Type B pancreatic cell (in vitro differentiated cells): ENCODE results near the gene PPARA. TPM values are rescaled to one million over a fixed set of nuclear protein-coding genes. Genes with fewer than 3 reads are reported as not detected.
A peak's percentile ranks its signal among the peaks of the same experiment; 100 is the strongest.

Source experiments
- DNase-seq: peaks from one replicate; pipeline ENCODE4 v3.0.0; 2021; ENCODE audit warnings: mixed read lengths; ENCODE audit not compliant: unreplicated experiment; ENCODE audit errors: extremely low spot score
- H3K27ac Mint-ChIP-seq: 2 replicates; pipeline ENCODE4 v1.8.0; 2021; ENCODE audit warnings: mild to moderate bottlenecking, mixed read lengths
- H3K27me3 Mint-ChIP-seq: 2 replicates; pipeline ENCODE4 v1.8.0; 2021; ENCODE audit warnings: mixed read lengths
- H3K36me3 Mint-ChIP-seq: 2 replicates; pipeline ENCODE4 v1.8.0; 2021; ENCODE audit warnings: mixed read lengths
- H3K4me1 Mint-ChIP-seq: one replicate; pipeline ENCODE4 v1.8.0; 2021; ENCODE audit warnings: mixed read lengths; ENCODE audit not compliant: unreplicated experiment
- H3K4me3 Mint-ChIP-seq: 2 replicates; pipeline ENCODE4 v1.8.0; 2021; ENCODE audit warnings: mild to moderate bottlenecking, mixed read lengths
- H3K9me3 Mint-ChIP-seq: 2 replicates; pipeline ENCODE4 v1.8.0; 2021; ENCODE audit warnings: mixed read lengths
- CTCF ChIP-seq: fragments of 200-600 bp; sonication (generic); conservative IDR thresholded peaks from 2 replicates; pipeline ENCODE4 v1.5.0; 2021; ENCODE audit warnings: antibody characterized with exemption, mild to moderate bottlenecking
- total RNA-seq: library from RNA; stranded (reverse); gene quantifications from 2 replicates; pipeline ENCODE4 v1.2.1, GENCODE V29; 2021; ENCODE audit warnings: low replicate concordance

Gene PPARA
- total RNA-seq, 1 donor from 2014 or later = 22.7 TPM

- no peaks in the 10 kb centered on the region for H3K4me1 Mint-ChIP-seq
- peak overlapping the region; percentile 61 for H3K27ac Mint-ChIP-seq
- TF ChIP-seq CTCF = no peak
- H3K9me3 Mint-ChIP-seq = no peaks in the 10 kb centered on the region
- DNase-seq = no peak
- no peaks in the 10 kb centered on the region for H3K27me3 Mint-ChIP-seq
- peaks cover 5% of the 10 kb centered on the region for H3K36me3 Mint-ChIP-seq
- no peak overlapping the region for H3K4me3 Mint-ChIP-seq
These were observed 12.6 kb downstream of the PPARA start for GRCh38 chr22:46162771-46163556.

- H3K36me3 Mint-ChIP-seq = peaks cover 5% of the 10 kb centered on the region
- no peak for TF ChIP-seq CTCF
- no peaks in the 10 kb centered on the region for H3K9me3 Mint-ChIP-seq
- H3K27me3 Mint-ChIP-seq = no peaks in the 10 kb centered on the region
- H3K4me1 Mint-ChIP-seq = no peaks in the 10 kb centered on the region
- peak overlapping the region; percentile 61 for H3K27ac Mint-ChIP-seq
- DNase-seq = no peak
- H3K4me3 Mint-ChIP-seq = no peak overlapping the region
These were observed 13.2 kb downstream of the PPARA start for GRCh38 chr22:46163557-46163888.

DNA sequence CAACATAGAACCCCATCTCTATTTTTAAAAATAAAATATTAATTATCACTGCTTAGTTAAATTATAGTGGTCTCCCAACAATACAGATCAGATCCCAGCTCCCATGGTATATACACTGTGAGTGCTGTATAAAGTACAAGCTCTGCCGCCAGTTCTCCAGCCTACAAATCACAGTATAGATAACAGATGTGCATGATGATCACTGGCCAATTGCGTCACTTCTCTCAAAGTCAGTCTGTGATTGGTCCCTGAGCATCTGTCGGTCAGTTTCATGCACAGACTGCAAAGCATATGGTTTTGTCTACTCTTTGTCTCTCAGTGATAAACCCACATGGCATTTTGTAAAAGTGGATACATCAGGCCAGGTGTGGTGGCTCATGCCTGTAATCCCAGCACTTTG is 15.7 kb downstream of the PPARA start:
- Mint-ChIP-seq H3K4me1 (no peaks in the 10 kb centered on the region), H3K36me3 (peaks cover 2% of the 10 kb centered on the region), H3K27ac (no peak overlapping the region), H3K4me3 (no peak overlapping the region), H3K27me3 (no peaks in the 10 kb centered on the region), H3K9me3 (peaks cover 3% of the 10 kb centered on the region)
- TF ChIP-seq CTCF = no peak
- no peak for DNase-seq

DNA sequence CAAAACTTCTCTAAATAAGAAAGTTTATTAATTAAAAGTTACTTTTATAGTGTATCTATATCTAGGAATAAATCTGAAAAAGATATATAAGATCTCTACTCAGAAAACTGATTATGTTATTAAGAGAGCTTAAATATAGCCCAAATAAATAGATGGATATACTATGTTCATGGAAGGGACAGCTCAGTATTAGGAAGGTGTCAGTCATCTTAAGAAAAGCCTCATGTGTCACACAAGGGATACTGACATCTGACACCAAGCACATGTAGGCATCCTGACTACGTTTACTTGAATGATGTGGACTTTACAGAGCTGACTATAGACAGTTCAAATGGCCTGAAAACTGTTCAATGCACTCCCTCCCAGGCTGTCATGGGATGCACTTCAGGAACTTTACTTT is 19.3 kb downstream of the PPARA start:
- Mint-ChIP-seq H3K9me3 (peaks cover 3% of the 10 kb centered on the region), H3K36me3 (no peaks in the 10 kb centered on the region), H3K27me3 (no peaks in the 10 kb centered on the region), H3K4me3 (no peak overlapping the region), H3K27ac (no peak overlapping the region), H3K4me1 (no peaks in the 10 kb centered on the region)
- no peak for DNase-seq
- TF ChIP-seq CTCF = no peak

- no peak for TF ChIP-seq CTCF
- Mint-ChIP-seq H3K27me3 (no peaks in the 10 kb centered on the region), H3K27ac (no peak overlapping the region), H3K4me3 (no peak overlapping the region), H3K4me1 (no peaks in the 10 kb centered on the region), H3K36me3 (peaks cover 4% of the 10 kb centered on the region), H3K9me3 (peaks cover 3% of the 10 kb centered on the region)
- no peak for DNase-seq
These were observed 21.6 kb downstream of the PPARA start for GRCh38 chr22:46171940-46172339.
